HL-60 (cell line): Measurements from ENCODE around the gene ZNF346.
"Not testable (repeated sequence)": the region's sequence is repeated elsewhere in the genome, so short reads cannot be mapped to it uniquely, and the experiment has no call there.

Experiments
- DNase-seq, 2 experiments: peaks; one replicate each; pipeline ENCODE4 v3.0.0-alpha.2; 2010 to 2020; ENCODE audit warnings: low read depth in 1 of 2, low spot score in 1 of 2
- H3K27ac ChIP-seq: fragments of 250-450 bp; sonication (Bioruptor Pico); replicated peaks from 2 replicates; pipeline ENCODE4 v1.5.1; 2020; ENCODE audit warnings: mild to moderate bottlenecking, moderate library complexity
- H3K27me3 ChIP-seq: fragments of 250-450 bp; sonication (Bioruptor Pico); 2 replicates; pipeline ENCODE4 v1.5.1; 2021; ENCODE audit warnings: mild to moderate bottlenecking, moderate library complexity; ENCODE audit not compliant: insufficient read depth, poor library complexity, severe bottlenecking
- H3K4me3 ChIP-seq: replicated peaks from 2 replicates; pipeline ENCODE4 v1.5.1; 2011; ENCODE audit warnings: mild to moderate bottlenecking, control low read depth, low read length; ENCODE audit not compliant: insufficient read depth
- GABPA ChIP-seq: IDR thresholded peaks from 2 replicates; pipeline ENCODE4 v1.6.1; 2012; ENCODE audit warnings: low read depth
- POLR2AphosphoS5 ChIP-seq: IDR thresholded peaks from 2 replicates; pipeline ENCODE4 v1.6.1; 2012; ENCODE audit warnings: low read depth
- SPI1 ChIP-seq: IDR thresholded peaks from 2 replicates; pipeline ENCODE4 v1.6.1; 2012; ENCODE audit warnings: low read depth, mild to moderate bottlenecking, borderline replicate concordance
- TF ChIP-seq, protein P1 (sequence below): IDR thresholded peaks from 2 replicates; pipeline ENCODE4 v1.6.1; 2012; ENCODE audit warnings: low read depth; ENCODE audit not compliant: insufficient replicate concordance
- TF ChIP-seq, protein P2 (sequence below): IDR thresholded peaks from one replicate; pipeline ENCODE4 v1.5.1; 2011; ENCODE audit warnings: low read length, control low read depth, inconsistent platforms; ENCODE audit not compliant: insufficient read depth

The ZNF346 gene

DNA sequence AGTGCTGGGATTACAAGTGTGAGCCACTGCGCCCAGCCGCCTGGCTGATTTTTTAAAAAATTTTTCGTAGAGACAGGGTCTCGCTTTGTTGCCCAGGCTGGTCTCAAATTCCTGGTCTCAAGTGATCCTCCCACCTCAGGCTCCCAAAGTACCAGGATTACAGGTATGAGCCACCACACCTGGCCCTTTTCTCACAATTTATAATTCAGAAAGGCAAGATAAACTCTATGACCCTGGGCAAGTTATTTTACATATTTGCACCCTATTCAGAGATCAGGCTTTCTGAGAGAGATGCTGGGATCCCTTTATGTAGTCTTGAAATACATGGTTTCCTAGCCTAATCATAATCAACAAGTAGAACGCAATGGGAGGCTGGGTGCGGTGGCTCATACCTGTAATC lies 20.6 kb downstream of the ZNF346 start:
- Histone ChIP-seq H3K27me3 (no peaks in the 10 kb centered on the region), H3K4me3 (no peak overlapping the region), H3K27ac (no peak overlapping the region)
- TF ChIP-seq, protein P1, sequence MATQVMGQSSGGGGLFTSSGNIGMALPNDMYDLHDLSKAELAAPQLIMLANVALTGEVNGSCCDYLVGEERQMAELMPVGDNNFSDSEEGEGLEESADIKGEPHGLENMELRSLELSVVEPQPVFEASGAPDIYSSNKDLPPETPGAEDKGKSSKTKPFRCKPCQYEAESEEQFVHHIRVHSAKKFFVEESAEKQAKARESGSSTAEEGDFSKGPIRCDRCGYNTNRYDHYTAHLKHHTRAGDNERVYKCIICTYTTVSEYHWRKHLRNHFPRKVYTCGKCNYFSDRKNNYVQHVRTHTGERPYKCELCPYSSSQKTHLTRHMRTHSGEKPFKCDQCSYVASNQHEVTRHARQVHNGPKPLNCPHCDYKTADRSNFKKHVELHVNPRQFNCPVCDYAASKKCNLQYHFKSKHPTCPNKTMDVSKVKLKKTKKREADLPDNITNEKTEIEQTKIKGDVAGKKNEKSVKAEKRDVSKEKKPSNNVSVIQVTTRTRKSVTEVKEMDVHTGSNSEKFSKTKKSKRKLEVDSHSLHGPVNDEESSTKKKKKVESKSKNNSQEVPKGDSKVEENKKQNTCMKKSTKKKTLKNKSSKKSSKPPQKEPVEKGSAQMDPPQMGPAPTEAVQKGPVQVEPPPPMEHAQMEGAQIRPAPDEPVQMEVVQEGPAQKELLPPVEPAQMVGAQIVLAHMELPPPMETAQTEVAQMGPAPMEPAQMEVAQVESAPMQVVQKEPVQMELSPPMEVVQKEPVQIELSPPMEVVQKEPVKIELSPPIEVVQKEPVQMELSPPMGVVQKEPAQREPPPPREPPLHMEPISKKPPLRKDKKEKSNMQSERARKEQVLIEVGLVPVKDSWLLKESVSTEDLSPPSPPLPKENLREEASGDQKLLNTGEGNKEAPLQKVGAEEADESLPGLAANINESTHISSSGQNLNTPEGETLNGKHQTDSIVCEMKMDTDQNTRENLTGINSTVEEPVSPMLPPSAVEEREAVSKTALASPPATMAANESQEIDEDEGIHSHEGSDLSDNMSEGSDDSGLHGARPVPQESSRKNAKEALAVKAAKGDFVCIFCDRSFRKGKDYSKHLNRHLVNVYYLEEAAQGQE = no peak
- no peak for TF ChIP-seq SPI1
- DNase-seq = no peak

DNA sequence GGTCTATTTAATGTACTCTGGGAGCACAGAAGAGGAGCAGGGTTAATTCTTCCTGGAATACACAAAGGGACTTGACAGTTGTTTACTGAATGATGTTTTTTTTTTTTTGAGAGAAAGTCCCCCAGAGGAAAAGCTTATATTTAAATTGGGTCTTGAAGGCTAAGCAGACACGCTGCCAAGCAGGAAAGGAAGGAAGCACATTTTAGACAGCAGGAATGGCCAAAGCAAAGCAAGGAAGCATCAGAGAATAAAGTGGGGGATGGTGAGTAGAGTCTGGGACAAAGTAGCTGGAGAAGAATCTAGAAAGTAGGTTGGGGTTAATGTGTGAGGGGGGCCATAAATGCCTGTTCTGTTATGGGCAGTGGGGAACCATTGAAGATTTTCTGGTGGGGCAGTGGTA lies 21.5 kb downstream of the ZNF346 start:
- Histone ChIP-seq H3K27ac (no peak overlapping the region), H3K27me3 (no peaks in the 10 kb centered on the region), H3K4me3 (no peak overlapping the region)
- TF ChIP-seq, protein P2, sequence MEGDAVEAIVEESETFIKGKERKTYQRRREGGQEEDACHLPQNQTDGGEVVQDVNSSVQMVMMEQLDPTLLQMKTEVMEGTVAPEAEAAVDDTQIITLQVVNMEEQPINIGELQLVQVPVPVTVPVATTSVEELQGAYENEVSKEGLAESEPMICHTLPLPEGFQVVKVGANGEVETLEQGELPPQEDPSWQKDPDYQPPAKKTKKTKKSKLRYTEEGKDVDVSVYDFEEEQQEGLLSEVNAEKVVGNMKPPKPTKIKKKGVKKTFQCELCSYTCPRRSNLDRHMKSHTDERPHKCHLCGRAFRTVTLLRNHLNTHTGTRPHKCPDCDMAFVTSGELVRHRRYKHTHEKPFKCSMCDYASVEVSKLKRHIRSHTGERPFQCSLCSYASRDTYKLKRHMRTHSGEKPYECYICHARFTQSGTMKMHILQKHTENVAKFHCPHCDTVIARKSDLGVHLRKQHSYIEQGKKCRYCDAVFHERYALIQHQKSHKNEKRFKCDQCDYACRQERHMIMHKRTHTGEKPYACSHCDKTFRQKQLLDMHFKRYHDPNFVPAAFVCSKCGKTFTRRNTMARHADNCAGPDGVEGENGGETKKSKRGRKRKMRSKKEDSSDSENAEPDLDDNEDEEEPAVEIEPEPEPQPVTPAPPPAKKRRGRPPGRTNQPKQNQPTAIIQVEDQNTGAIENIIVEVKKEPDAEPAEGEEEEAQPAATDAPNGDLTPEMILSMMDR = no peak
- DNase-seq = no peak

DNA sequence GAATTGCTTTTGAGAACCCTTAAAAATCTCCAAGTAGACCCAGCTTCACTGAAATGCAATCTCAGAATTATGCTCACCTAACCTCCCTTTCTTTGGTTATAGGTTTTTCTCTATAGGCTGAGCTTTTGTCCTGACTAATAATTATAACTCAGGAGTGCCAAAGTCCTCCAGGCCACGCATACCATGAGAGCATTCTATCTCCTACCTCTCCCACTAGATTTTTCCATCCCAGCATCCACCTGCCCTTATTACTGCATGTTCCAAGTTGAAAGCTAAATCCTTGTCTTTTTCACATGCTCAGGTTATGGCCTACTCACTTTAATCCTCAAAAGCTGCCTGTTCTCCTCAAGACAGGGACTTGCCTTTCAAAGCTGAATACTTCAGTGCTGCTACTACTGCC lies 22.1 kb downstream of the ZNF346 start:
- Histone ChIP-seq H3K27ac (no peak overlapping the region), H3K4me3 (no peak overlapping the region), H3K27me3 (no peaks in the 10 kb centered on the region)
- no peak for DNase-seq
- TF ChIP-seq, protein P2 = no peak
- TF ChIP-seq, protein P1 = no peak
- TF ChIP-seq GABPA (no peak), SPI1 (no peak), POLR2AphosphoS5 (no peak)

DNA sequence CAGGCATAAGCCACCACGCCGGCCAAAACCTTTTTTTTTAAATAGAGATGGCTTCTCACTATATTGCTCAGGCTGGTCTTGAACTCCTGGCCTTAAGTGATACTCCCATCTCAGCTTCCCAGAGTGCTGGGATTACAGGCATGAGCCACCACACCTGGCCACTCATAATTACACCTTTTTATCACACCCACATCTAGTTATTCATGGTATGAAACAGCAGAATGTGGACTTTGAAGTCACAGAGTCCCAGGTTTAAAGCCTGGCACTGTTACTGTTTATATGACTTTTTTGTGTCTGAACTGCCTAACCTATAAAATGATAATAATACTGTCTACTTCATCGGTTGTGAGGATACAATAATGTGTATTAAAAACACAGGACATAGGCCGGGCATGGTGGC lies 23.1 kb downstream of the ZNF346 start:
- Histone ChIP-seq H3K4me3 (no peak overlapping the region), H3K27me3 (no peaks in the 10 kb centered on the region), H3K27ac (no peak overlapping the region)
- DNase-seq = no peak
- TF ChIP-seq, protein P2 = no peak
- TF ChIP-seq POLR2AphosphoS5 (no peak), GABPA (no peak), SPI1 (no peak)
- TF ChIP-seq, protein P1 = no peak

DNA sequence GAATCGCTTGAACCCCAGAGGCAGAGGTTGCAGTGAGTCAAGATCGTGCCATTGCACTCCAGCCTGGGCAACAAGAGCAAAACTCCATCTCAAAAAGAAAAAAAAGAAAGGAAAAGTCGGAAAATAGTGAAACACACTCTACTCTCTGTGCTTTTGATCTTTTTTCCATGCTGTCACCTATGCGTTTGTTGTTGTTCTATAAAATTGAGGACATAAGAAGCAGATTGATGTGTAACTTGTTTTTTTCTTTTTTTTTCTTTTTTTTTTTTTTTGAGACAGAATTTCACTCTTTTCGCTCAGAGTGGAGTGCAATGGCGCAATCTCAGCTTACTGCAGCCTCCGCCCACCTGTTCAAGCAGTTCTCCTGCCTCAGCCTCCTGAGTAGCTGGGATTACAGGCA lies 26.0 kb downstream of the ZNF346 start:
- not testable (repeated sequence) for H3K27ac ChIP-seq, H3K4me3 ChIP-seq, DNase-seq, H3K27me3 ChIP-seq
